ACHN (cell line): ENCODE data around the gene C10orf120.

Source experiments
- DNase-seq: peaks from one replicate; pipeline ENCODE4 v3.0.0-alpha.2; 2015
- in situ Hi-C: cut with HindIII; loops from 2 replicates; pipeline ENCODE4 v1.10.0; 2017; ENCODE audit warnings: low sequenced_read_pairs, low pct_ligation_motif_present, low pct_unique_long_range_greater_than_20kb

C10orf120 gene

DNA sequence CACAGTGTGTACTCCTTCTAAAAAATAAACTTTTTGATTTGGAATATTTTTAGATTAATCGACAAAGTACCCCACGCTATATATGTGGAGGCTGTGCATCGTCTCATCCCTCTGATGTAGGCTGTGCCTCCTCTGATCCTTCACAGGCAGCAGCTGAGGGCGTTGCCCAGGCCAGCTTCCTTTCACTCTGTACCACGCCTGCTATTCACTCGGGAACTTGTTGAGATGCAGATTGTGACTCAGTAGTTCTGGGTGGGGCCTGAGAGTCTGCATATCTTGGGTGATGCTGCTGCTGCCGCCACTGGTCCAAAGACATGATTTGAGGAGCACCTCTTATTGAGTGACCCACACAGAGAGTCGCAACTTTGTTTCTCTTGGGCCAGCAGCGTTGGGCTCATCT, 7.9 kb upstream of the C10orf120 start:
- in situ Hi-C loops, result no loop called here
- no peak for DNase-seq

DNA sequence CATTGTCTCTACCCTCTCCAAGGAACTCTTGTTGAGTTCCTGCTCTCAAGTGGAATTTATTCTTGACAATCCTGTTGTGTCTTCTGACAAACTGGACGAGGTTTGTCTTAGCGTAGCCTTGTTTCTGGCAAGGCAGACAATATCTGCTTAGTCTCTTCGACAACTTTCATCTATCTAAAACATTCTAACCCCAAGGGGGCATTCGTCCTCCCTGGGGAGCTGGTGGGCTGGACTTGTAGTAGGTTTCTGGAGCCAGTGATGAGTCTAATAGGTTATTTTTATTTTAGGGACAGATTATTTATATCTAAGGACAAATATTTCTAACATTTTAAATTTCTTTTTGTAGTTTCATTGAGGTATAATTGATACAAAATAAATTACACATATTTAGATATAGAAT, 7.3 kb upstream of the C10orf120 start:
- DNase-seq, result no peak
- in situ Hi-C loops, result no loop called here

DNA sequence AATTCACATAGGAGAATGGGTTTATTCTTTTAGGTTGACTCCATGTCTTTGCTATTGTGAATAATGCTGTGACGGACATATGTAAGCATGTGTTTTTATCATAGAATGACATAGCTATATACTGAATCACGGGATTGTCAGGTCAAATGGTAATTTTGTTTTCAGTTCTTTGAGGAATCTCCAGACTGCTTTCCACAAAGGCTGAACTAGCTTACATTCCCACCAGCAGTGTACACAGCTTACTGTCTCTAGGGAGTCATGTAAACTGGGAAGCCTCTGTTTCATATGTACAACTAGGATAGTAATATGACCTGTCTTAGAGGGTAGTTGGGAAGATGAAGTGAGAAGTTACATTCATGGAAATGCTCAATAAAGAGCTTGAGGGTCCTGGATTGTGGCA, 6.8 kb upstream of the C10orf120 start:
- in situ Hi-C loops, result no loop called here
- no peak for DNase-seq

DNA sequence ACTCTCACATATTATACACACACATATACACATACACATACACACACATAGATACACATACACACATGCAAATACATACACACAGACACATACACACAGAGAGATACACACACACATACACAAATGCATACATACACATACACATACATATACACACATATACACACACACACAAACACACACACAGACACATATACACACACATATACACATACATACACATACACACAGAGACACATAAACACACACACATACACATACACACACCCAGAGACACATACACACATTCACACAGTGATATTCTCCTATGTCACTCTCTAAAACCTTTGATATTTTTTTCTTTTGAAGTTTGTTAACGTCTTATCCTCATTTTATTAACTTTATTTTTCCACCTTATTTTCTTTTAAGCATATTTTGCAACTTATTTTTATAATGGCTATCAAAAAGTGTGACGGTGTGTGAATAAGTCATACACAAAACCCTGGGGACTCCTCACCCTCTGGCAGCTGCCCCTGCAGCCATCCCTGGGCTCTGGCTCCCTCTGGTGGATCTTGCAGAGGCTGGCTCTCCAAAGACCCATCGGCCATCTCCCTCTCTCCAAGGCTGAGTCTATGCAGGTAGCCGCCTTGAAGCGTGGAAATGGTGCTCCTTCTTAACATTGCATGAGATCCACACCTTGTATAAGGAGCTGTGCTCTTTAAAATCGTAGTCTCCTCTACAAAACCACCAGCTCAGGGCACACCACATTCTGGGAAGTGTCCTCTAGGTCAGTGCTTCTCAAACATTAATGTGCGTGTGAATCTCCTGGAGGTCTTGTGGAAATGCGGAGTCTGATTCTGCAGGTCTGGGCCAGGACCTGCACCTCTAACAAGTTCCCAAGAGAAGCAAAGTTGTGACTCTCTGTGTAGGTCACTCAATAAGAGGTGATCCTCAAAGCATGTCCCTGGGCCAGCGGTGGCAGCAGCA, 4.1 kb upstream of the C10orf120 start:
- DNase-seq, result peak; percentile 66
- in situ Hi-C loops, result no loop called here

DNA sequence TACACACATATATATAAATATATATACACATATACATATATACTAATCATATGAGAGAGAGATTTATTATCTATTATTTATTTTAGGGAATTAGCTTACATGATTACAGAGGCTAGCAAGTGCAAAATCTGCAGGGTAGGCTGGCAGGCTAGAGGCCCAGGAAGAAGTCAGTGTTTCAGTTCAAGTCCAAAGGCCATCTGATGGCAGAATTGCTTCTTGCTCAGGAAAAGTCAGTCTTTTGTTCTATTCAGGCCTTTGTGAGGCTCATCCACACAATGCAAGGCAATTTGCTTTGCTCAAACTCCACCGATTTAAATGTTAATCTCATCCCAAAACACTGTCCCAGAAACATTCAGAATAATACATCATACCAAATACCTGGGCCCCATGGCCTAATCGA, 2.6 kb upstream of the C10orf120 start:
- in situ Hi-C loops, result no loop called here

DNA sequence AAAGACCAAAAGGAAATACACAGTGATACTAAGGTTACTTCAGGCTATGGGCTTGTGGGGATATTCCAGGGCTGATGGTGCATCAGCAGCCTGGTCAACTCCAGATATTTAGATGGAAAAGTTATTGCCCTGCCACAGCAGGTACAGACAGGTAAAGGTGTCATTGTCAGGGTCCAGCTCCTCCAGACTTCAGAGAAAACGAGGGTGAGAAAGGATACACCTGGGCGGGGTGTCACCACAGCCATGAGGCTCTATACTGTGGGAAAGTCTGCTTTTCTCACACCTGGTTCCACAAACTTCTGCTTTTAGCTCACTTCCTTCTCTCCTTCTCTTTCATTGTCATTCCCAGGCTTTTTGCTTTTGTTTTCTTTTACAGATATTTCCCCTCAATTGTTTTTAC, 2.0 kb upstream of the C10orf120 start:
- in situ Hi-C loops, result no loop called here
- no peak for DNase-seq

More for the DNA sequence above, 2.6 kb upstream of the C10orf120 start:
- DNase-seq, result no peak

DNA sequence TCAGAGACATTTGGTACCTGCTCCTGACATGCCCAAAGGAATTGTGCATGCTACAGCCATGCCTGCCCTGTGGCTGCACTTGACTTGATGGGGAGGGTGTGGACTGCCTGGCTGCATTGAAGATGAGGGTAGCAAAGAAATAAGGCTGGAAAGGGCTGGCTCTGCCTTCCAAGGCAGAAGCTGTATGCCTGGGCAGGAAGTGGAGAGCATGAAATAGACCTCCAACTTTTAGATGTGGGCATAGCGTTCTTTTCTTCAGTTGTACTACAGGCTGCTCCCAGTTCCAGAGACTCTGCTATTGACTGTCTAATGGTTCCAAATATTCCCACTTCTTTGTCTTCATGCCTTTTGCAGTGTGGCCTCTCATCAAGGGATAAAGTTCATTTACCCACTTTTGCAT, 3.0 kb downstream of the C10orf120 start:
- DNase-seq, result no peak
- in situ Hi-C loops, result no loop called here

DNA sequence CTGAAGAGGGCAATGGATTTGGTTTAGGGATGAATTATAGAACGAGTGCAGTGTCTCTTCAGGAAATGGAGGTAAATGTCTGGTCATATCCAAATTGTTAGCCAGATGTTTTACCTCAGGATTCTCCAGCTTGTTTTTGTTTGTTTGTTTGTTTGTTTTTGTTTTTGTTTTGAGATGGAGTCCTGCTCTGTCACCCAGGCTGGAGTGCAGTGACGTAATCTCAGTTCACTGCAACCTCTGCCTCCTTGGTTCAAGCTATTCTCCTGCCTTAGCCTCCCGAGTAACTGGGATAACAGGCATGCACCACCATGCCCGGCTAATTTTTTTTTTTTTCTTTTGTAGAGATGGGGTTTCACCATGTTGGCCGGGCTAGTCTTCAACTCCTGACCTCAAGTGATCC, 6.9 kb downstream of the C10orf120 start:
- no peak for DNase-seq
- in situ Hi-C loops, result no loop called here

DNA sequence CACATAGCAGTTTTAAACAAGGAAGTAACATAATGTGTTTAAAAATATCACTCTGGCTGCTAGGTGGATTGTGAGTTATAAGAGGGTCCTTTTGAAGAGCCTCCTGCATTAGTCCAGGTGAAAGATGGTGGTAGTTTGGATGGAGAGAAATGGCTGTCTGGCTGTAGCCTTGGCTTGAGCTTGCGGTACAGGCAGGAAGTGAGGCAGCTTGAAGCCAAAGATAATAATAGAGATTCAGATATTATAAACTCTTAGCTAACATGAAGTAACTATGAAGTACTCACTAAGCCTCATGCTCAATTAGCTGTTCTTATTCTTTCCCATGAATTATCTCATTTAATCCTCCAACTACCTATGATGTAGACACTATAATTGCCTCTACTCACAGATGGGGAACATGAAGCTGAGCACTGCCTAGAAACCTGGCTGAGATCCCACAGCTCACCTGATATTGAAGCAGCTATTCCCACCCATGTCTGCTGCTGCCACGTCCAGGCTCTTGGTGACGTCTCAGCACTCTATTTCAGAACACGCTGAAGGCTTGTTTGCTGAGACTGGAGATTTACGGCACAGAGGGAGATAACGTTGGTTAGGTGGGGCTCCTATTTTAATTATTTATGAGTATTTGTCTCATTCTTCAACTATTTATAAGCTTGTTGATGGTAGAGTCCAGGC, 10.4 kb downstream of the C10orf120 start:
- DNase-seq, result no peak
- in situ Hi-C loops, result no loop called here

DNA sequence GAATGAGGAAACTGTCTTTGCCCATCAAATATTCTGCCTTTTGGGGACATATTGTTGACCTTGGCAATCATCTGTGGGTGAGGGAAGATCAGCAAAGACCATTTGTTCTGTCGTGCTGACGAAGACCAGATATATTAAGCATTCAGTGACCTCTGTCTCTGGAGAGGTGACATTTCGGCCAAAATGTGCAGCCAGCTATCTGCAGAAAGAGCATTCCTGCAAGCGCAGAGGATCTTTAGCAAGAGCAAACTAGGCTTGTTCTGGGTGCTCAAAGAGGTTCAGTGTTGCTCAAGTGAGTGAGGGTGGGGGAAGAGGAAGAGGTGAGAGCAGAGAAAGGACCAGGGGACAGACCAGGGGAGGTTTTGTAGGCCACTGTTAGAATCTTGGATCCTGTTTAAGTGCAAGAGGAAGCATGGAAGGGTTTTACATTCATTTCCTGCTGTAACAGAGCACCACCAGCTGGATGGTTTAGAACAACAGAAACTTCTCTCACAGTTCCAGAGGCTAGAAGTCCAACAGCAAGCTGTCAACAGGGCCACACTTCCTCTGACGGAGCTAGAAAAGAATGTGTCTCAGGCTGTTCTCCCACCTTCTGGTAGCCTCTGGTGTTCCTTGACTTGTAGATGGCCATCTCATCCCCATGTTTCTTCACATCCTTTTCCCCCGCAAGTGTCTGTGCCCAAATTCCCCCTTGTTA, 11.2 kb downstream of the C10orf120 start:
- no peak for DNase-seq
- in situ Hi-C loops, result no loop called here

DNA sequence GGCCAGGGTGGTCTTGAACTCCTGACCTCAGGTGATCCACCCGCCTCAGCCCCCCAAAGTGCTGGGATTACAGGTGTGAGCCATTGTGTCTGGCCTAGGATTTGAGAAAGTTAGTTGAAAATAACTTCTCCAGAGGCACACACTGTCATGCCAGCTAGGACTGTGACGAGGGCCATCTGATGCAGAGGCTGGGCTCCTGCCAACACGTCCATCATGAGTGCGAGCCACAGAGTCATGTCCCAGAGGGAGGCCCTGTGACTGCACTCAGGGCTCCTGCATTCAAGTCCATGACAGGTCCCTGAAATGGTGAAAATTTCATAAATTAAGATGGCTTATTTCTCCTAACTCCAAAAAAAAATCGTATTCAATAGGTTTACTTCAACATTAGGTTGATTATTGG, 17.1 kb downstream of the C10orf120 start:
- no peak for DNase-seq
- in situ Hi-C loops, result no loop called here

DNA sequence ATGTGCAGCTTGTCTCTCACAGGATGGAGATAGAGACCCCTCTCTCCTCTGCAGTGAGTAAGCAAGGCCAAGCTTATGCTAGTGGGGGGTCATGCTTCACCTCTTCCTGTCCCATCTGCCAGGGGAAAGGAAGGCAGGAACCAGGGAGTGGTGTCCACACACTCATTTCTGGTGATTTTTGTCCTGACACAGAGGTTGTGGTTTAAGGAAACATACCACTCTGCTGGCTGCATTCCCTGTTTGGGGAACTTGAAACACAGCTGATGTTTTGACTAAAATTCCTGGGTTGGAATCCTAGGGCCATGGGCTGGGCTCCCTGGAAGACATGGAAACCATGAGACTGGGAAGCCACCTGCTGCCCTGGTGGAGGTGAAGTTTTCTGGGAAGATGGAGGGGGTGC, 21.4 kb downstream of the C10orf120 start:
- no peak for DNase-seq
- in situ Hi-C loops, result no loop called here

DNA sequence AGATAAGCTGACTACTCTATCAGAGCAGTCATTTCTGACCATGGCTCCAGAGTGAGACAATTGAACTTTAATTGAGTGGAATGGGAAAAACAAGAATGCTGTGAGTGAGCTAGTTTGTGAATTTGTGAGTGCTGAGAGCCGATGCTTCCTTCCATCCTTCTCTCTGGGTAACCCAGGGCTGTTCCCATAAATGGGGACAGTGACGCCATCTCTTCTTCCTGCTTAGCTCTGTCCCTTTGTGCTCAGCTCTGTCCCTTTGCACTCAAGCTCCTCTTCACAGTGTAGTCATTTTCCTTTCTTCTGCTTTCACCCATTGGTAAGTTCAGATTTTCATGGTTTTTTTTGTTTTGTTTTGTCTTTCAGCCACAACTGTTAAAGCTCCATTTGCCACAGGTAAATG, 24.4 kb downstream of the C10orf120 start:
- in situ Hi-C loops, result no loop called here
- no peak for DNase-seq

DNA sequence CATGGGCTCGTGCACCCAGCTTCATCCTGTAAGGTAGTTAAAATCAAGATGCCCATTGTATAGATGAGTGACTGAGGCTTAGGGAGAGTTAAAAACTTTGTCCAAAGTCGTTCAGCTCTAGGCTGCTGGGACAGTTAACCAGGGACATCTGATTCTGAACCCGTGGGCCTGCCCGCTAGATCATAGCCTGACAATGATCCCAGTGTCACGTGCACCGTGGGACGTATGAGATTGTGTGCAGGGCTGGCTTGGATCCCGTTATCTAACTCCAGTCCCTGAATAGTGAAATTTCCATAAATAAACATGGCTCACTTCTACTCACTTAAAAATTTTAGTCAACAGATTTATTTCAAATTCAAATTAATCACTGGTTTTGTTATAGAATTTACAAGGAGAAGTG, 24.9 kb downstream of the C10orf120 start:
- no peak for DNase-seq
- in situ Hi-C loops, result no loop called here

DNA sequence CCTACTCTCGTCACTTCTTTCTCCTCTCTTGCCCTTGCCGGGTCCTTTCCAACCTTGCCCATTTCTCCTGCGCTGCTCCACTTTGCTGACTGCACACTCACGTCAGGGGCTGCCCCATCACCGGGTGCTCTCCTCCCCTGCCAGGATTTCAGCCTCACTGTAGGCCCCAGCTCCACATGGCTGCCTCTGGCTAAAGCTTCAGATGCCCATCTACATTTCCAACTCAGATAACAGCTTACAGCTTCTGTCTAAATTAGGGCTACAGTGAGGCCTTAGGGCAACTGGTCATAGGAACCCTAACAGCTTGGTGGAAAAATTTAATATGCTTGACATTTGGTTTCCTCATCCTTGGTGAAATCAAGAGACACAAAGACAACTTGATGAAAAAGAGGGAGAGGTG, 25.9 kb downstream of the C10orf120 start:
- in situ Hi-C loops, result no loop called here

DNA sequence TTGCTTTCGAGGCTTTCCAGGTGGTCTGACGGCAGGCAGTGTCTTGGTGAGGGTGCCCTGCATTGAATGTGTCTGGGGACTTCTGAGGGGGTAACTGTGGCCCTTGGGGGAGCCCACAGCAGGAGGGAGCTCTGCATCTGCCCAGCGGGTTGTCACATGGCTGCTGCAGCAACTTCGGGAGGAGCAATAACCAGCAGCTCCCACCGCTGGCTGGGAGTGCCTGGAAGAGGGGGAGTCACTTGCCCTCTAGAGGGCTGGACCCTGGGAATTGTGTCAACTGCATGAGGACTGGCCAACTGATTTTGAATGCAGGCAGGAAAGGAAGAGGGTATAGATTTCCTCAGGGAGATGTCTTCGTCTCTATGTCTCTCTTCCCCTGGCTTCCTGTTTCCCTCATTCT, 26.4 kb downstream of the C10orf120 start:
- in situ Hi-C loops, result no loop called here
- DNase-seq, result no peak

More for the DNA sequence above, 25.9 kb downstream of the C10orf120 start:
- DNase-seq, result no peak

DNA sequence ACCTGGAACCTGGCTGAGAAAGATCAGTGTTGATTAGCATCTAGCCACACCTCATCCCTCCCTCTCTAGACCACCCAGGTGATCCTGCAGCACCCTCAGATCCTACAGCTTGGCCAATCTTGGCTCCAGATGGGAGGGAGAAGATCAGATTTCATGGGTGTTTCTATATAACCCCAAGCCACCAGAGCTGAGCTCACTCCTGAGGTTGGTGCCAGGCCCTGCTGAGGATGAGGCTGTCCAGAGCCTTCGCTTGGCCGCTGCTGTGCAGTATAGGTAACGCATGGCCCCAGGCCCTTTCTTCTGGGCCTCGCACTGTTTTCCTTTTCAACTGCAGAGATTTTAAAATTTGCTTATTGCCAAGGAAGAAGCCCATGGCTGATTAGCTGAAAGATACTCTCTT, 27.0 kb downstream of the C10orf120 start:
- no peak for DNase-seq
- in situ Hi-C loops, result no loop called here

DNA sequence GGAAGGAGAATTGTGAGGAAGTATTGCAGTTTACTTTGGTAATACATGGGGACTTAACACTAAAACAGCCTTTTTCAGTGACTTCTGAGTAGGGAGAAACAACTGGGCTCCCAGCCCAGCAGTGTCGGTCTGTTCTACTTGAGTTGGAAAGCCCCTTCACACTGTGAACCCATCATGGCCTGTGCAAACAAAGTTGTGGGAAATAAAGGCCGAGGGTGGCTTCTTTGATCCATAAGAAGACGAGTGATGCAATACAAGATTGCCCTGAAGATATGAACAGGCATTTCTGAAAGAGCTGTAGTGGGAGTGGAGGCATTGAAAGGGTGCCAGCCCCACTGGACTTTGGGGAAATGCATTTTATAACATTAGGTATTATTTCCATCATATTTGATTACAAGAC, 28.3 kb downstream of the C10orf120 start:
- in situ Hi-C loops, result no loop called here
- no peak for DNase-seq

DNA sequence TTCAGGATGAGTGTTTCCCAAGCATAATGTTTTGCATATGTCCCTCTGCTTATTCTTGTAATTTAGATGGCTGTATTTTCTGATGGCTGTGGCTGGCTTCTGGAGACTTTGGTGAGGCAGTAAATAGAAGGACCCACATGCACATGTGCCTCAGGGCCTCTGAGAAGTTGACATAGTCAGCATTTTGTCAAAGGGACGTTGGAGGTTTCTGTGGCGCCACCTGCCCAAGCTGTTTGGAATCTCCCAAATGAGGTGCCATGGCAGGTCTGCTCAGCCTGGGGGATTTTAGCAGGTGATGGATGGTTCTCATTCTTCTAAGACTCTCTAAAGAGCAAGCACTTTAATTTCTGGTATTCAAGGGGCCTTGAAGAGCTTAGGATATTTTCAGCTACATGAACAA, 29.8 kb downstream of the C10orf120 start:
- in situ Hi-C loops, result no loop called here
- DNase-seq, result no peak
